HEK293 (cell line): ENCODE data around the gene UNC5B.

Experiments
- CTCF ChIA-PET: fragments of 350-600 bp; formaldehyde crosslinking; extraction: SDS; loops from one replicate; lab custom pipeline; 2021; ENCODE audit warnings: antibody characterized with exemption; lab: Yijun Ruan, JAX
- POLR2A ChIA-PET: fragments of 300-600 bp; formaldehyde crosslinking; extraction: SDS; loops from one replicate; lab custom pipeline; 2020; ENCODE audit warnings: antibody characterized with exemption, inconsistent platforms; lab: Yijun Ruan, JAX
- H3K27ac ChIP-seq: fragments of 200-500 bp; sonication (Bioruptor generic); 2 replicates; pipeline ENCODE4 v1.5.1; 2014; ENCODE audit warnings: low read depth, low read length, control low read depth, inconsistent platforms; ENCODE audit errors: extremely low read depth
- H3K36me3 ChIP-seq, 2 experiments: fragments of 200-500 bp in 1 of 2; sonication (Bioruptor generic) in 1 of 2; 1 replicate in 1 of 2; 2 replicates in 1 of 2; pipeline ENCODE4 v1.5.1; 2014 to 2017; ENCODE audit warnings: inconsistent platforms in 2 of 2, low read length in 2 of 2; ENCODE audit not compliant: control insufficient read depth in 2 of 2, insufficient read depth in 1 of 2
- H3K4me1 ChIP-seq: fragments of 200-500 bp; sonication (Bioruptor generic); 2 replicates; pipeline ENCODE4 v1.5.1; 2014; ENCODE audit warnings: mild to moderate bottlenecking, low read length, inconsistent platforms; ENCODE audit not compliant: control insufficient read depth, insufficient read depth
- H3K4me3 ChIP-seq: 2 replicates; pipeline ENCODE4 v1.5.1; 2011; ENCODE audit warnings: low read depth, mild to moderate bottlenecking, control low read depth, low read length, moderate library complexity
- H3K9me3 ChIP-seq: fragments of 200-500 bp; sonication (Bioruptor generic); 2 replicates; pipeline ENCODE4 v1.5.1; 2014; ENCODE audit warnings: low read depth, low read length, inconsistent platforms; ENCODE audit not compliant: control insufficient read depth, insufficient read depth
- ELK4 ChIP-seq: IDR thresholded peaks from 2 replicates; pipeline ENCODE4 v1.6.1; 2011; ENCODE audit warnings: mild to moderate bottlenecking, low read depth, low read length, borderline replicate concordance
- HIC1 ChIP-seq: fragments of 450-650 bp; formaldehyde crosslinking; IDR thresholded peaks from 2 replicates; pipeline ENCODE4 v1.5.1; 2016; ENCODE audit warnings: missing biosample characterization, missing genetic modification characterization
- HOXA7 ChIP-seq: sonication (generic); formaldehyde crosslinking; IDR thresholded peaks from 2 replicates; pipeline ENCODE4 v1.8.1; 2022; ENCODE audit warnings: missing genetic modification reagents, borderline replicate concordance
- HOXC10 ChIP-seq: sonication (generic); formaldehyde crosslinking; IDR thresholded peaks from 2 replicates; pipeline ENCODE4 v1.8.1; 2023; ENCODE audit warnings: mild to moderate bottlenecking, missing genetic modification reagents
- OVOL3 ChIP-seq: fragments of 450-650 bp; formaldehyde crosslinking; IDR thresholded peaks from 2 replicates; pipeline ENCODE4 v1.5.1; 2016; ENCODE audit warnings: missing biosample characterization, missing genetic modification characterization
- TRIM28 ChIP-seq: IDR thresholded peaks from 2 replicates; pipeline ENCODE4 v1.6.1; 2011; ENCODE audit warnings: low read length, control low read depth, borderline replicate concordance
- ZBTB20 ChIP-seq: fragments of 450-650 bp; formaldehyde crosslinking; IDR thresholded peaks from 2 replicates; pipeline ENCODE4 v1.5.1; 2016; ENCODE audit warnings: missing biosample characterization, missing genetic modification characterization
- ZBTB26 ChIP-seq: fragments of 450-650 bp; formaldehyde crosslinking; optimal IDR thresholded peaks from 2 replicates; pipeline ENCODE3; 2016; ENCODE audit warnings: missing biosample characterization, mild to moderate bottlenecking, missing genetic modification characterization
- ZFP41 ChIP-seq: fragments of 450-650 bp; formaldehyde crosslinking; IDR thresholded peaks from 2 replicates; pipeline ENCODE4 v1.5.1; 2016; ENCODE audit warnings: missing biosample characterization, missing genetic modification characterization, borderline replicate concordance
- ZIC2 ChIP-seq: fragments of 450-650 bp; formaldehyde crosslinking; IDR thresholded peaks from 2 replicates; pipeline ENCODE4 v1.5.1; 2016; ENCODE audit warnings: missing biosample characterization, missing genetic modification characterization
- ZNF112 ChIP-seq: fragments of 450-650 bp; formaldehyde crosslinking; IDR thresholded peaks from 2 replicates; pipeline ENCODE4 v1.5.0; 2017; ENCODE audit warnings: missing biosample characterization, missing genetic modification characterization
- ZNF114 ChIP-seq: fragments of 450-650 bp; formaldehyde crosslinking; IDR thresholded peaks from 2 replicates; pipeline ENCODE4 v1.5.0; 2017; ENCODE audit warnings: missing biosample characterization, missing genetic modification characterization
- ZNF132 ChIP-seq: fragments of 450-650 bp; formaldehyde crosslinking; IDR thresholded peaks from 2 replicates; pipeline ENCODE4 v1.5.1; 2017; ENCODE audit warnings: missing biosample characterization, missing genetic modification characterization, borderline replicate concordance
- ZNF266 ChIP-seq: fragments of 450-650 bp; formaldehyde crosslinking; IDR thresholded peaks from 2 replicates; pipeline ENCODE4 v1.5.1; 2016; ENCODE audit warnings: missing biosample characterization, missing genetic modification characterization, low read depth
- ZNF335 ChIP-seq: fragments of 450-650 bp; formaldehyde crosslinking; conservative IDR thresholded peaks from 2 replicates; pipeline ENCODE4 v1.5.1; 2016; ENCODE audit warnings: missing biosample characterization, missing genetic modification characterization
- ZNF394 ChIP-seq: fragments of 450-650 bp; formaldehyde crosslinking; IDR thresholded peaks from 2 replicates; pipeline ENCODE4 v1.5.1; 2016; ENCODE audit warnings: missing biosample characterization, missing genetic modification characterization, mild to moderate bottlenecking, moderate library complexity, borderline replicate concordance
- ZNF473 ChIP-seq: fragments of 450-650 bp; formaldehyde crosslinking; IDR thresholded peaks from 2 replicates; pipeline ENCODE4 v1.5.1; 2017; ENCODE audit warnings: missing biosample characterization, missing genetic modification characterization
- ZNF48 ChIP-seq: fragments of 450-650 bp; formaldehyde crosslinking; IDR thresholded peaks from 2 replicates; pipeline ENCODE4 v1.5.1; 2016; ENCODE audit warnings: missing biosample characterization, missing genetic modification characterization
- ZNF488 ChIP-seq: fragments of 450-650 bp; formaldehyde crosslinking; IDR thresholded peaks from 2 replicates; pipeline ENCODE4 v1.5.1; 2016; ENCODE audit warnings: missing biosample characterization, missing genetic modification characterization
- ZNF510 ChIP-seq: fragments of 450-650 bp; formaldehyde crosslinking; IDR thresholded peaks from 2 replicates; pipeline ENCODE4 v1.5.1; 2018; ENCODE audit warnings: mild to moderate bottlenecking, missing genetic modification characterization, missing biosample characterization; ENCODE audit not compliant: insufficient replicate concordance
- ZNF624 ChIP-seq: fragments of 450-650 bp; formaldehyde crosslinking; IDR thresholded peaks from 2 replicates; pipeline ENCODE4 v1.5.1; 2017; ENCODE audit warnings: missing biosample characterization, missing genetic modification characterization
- ZNF626 ChIP-seq: fragments of 450-650 bp; sonication (Bioruptor Pico); formaldehyde crosslinking; IDR thresholded peaks from 2 replicates; pipeline ENCODE4 v1.5.1; 2018; ENCODE audit warnings: missing biosample characterization, missing genetic modification characterization, inconsistent platforms
- ZNF639 ChIP-seq: fragments of 450-650 bp; formaldehyde crosslinking; IDR thresholded peaks from 2 replicates; pipeline ENCODE4 v1.5.1; 2016; ENCODE audit warnings: missing biosample characterization, missing genetic modification characterization
- ZNF664 ChIP-seq: fragments of 450-650 bp; formaldehyde crosslinking; IDR thresholded peaks from 2 replicates; pipeline ENCODE4 v1.5.1; 2016; ENCODE audit warnings: missing biosample characterization, missing genetic modification characterization
- ZNF670 ChIP-seq: fragments of 450-650 bp; formaldehyde crosslinking; IDR thresholded peaks from 2 replicates; pipeline ENCODE4 v1.5.1; 2016; ENCODE audit warnings: missing biosample characterization, missing genetic modification characterization, low read depth
- ZNF747 ChIP-seq: fragments of 450-650 bp; formaldehyde crosslinking; IDR thresholded peaks from 2 replicates; pipeline ENCODE4 v1.5.1; 2016; ENCODE audit warnings: missing biosample characterization, missing genetic modification characterization
- ZNF830 ChIP-seq: fragments of 450-650 bp; IDR thresholded peaks from 2 replicates; pipeline ENCODE4 v1.5.0; 2018; ENCODE audit warnings: missing biosample characterization, missing genetic modification characterization, low read depth, mild to moderate bottlenecking, moderate library complexity
- TF ChIP-seq, protein P1 (sequence below): fragments of 450-650 bp; formaldehyde crosslinking; IDR thresholded peaks from 2 replicates; pipeline ENCODE4 v1.5.1; 2016; ENCODE audit warnings: missing biosample characterization, missing genetic modification characterization

Gene UNC5B

DNA sequence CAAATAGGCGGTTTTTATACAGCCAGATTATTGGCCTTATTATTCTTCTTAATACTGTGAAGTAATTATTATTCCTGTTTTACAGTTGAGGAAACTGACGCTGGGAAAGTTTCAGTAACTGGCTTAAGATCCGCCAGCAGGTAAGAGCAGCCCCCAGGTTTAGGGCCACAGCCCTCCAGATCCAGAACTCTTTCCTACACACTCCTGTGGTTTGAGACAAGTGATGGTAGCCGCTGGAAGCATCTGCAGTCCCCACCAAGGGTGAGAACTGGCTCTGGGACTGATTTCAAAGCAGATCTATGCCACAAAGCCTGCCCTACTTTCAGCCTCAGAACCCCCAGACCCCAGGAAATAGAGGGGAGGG, 3.0 kb upstream of the UNC5B start:
- no peak overlapping the region for H3K27ac ChIP-seq
- ChIA-PET POLR2A (no interaction called here), CTCF (interaction anchor here (0.6 to 2.0 kb wide), 17 partner anchors 11 to 430 kb away, joined by 3 to 33 read pairs (median 4); no protein-coding TSS in a partner anchor)
- no peaks in the 10 kb centered on the region for H3K9me3 ChIP-seq
- H3K4me3 ChIP-seq, result no peak overlapping the region
- TF ChIP-seq ZNF510 (tag by site-specific recombination), result no peak
- no peak for TF ChIP-seq HOXA7
- no peak for TF ChIP-seq ZNF626 (tag by site-specific recombination)
- TF ChIP-seq, protein P1, sequence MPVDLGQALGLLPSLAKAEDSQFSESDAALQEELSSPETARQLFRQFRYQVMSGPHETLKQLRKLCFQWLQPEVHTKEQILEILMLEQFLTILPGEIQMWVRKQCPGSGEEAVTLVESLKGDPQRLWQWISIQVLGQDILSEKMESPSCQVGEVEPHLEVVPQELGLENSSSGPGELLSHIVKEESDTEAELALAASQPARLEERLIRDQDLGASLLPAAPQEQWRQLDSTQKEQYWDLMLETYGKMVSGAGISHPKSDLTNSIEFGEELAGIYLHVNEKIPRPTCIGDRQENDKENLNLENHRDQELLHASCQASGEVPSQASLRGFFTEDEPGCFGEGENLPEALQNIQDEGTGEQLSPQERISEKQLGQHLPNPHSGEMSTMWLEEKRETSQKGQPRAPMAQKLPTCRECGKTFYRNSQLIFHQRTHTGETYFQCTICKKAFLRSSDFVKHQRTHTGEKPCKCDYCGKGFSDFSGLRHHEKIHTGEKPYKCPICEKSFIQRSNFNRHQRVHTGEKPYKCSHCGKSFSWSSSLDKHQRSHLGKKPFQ, result no peak
- TF ChIP-seq ZNF639, result no peak
- no peak for TF ChIP-seq ZNF48 (tag by site-specific recombination)
- no peak for TF ChIP-seq TRIM28
- no peak for TF ChIP-seq OVOL3
- TF ChIP-seq ZNF624, result no peak
- no peak for TF ChIP-seq ZNF266 (tag by site-specific recombination)
- no peak for TF ChIP-seq ZFP41 (tag by site-specific recombination)
- TF ChIP-seq ZIC2 (tag by site-specific recombination), result 0 out of 2 replicates have a peak, but pooled peaks have one; percentile 3
- no peak for TF ChIP-seq ZNF664 (tag by site-specific recombination)
- TF ChIP-seq ZBTB26, result peak; percentile 4
- TF ChIP-seq ZNF335, result 0 out of 2 replicates have a peak, but pooled peaks have one; percentile 6
- no peak for TF ChIP-seq ZNF488
- no peak for TF ChIP-seq ZNF670 (tag by site-specific recombination)
- no peaks in the 10 kb centered on the region for H3K36me3 ChIP-seq
- H3K4me1 ChIP-seq, result peaks cover 13% of the 10 kb centered on the region

- Histone ChIP-seq H3K9me3 (no peaks in the 10 kb centered on the region), H3K4me1 (peaks cover 17% of the 10 kb centered on the region), H3K36me3 (no peaks in the 10 kb centered on the region), H3K27ac (no peak overlapping the region), H3K4me3 (no peak overlapping the region)
- POLR2A ChIA-PET, result no interaction called here
- CTCF ChIA-PET, result interaction anchor here (0.7 to 2.0 kb wide), 13 partner anchors 12 to 314 kb away, joined by 3 to 33 read pairs (median 4); no protein-coding TSS in a partner anchor
- TF ChIP-seq ZNF830 (tag by site-specific recombination), result no peak
- no peak for TF ChIP-seq ELK4
- TF ChIP-seq ZNF747 (tag by site-specific recombination), result no peak
- no peak for TF ChIP-seq ZNF473 (tag by site-specific recombination)
- TF ChIP-seq HOXC10 (CRISPR knock-in tag), result no peak
- TF ChIP-seq ZNF114 (tag by site-specific recombination), result no peak
- TF ChIP-seq HIC1, result no peak
- TF ChIP-seq ZNF112 (tag by site-specific recombination), result no peak
- TF ChIP-seq ZNF394, result no peak
- TF ChIP-seq ZNF132 (tag by site-specific recombination), result no peak
- TF ChIP-seq ZBTB20, result peak; percentile 53; the same call in 1 of the 2 replicates
Measured at GRCh38 chr10:71209731-71210541, 2.4 kb upstream of the UNC5B start.
